ENCODE results near the gene ZNF282. TPM values are rescaled to one million over a fixed set of nuclear protein-coding genes. Genes with fewer than 3 reads are reported as not detected.
A peak's percentile ranks its signal among the peaks of the same experiment; 100 is the strongest.

The ZNF282 gene
- total and polyA plus RNA-seq, 2 donors from 2014 or later = 9.3 to 24.5 TPM

GRCh38 chr7:149191851-149192250 is 3.5 kb upstream of the ZNF282 start:
- H3K9me3 ChIP-seq (ENCODE audit: control insufficient read depth in 2 of 3, insufficient read depth in 1 of 3, low read length in 3 of 3) = no peaks in the 10 kb centered on the region
- intact Hi-C loops (cut with DNase I) = no loop called here
- H3K9ac ChIP-seq (ENCODE audit: low read length in 3 of 3) = no peak overlapping the region
- DNase-seq = no peak
- H3K4me1 ChIP-seq (ENCODE audit: control insufficient read depth in 2 of 3, insufficient read depth in 2 of 3, low read depth in 1 of 3, low read length in 3 of 3) = peaks cover 0 to 9% (median 5%) of the 10 kb centered on the region in 3 donors
- no peak for TF ChIP-seq CTCF (IDR thresholded peaks at IDR 0.05; ENCODE audit: borderline replicate concordance, extremely low read depth, insufficient read depth)
- no peak overlapping the region for H3K4me3 ChIP-seq (ENCODE audit: low read length in 3 of 3)
- no peaks in the 10 kb centered on the region for H3K36me3 ChIP-seq (ENCODE audit: control insufficient read depth in 2 of 3, insufficient read depth in 3 of 3, low read length in 3 of 3)
- no peak for FAIRE-seq
- H3K27me3 ChIP-seq (ENCODE audit: control insufficient read depth, insufficient read depth, low read length) = no peaks in the 10 kb centered on the region
- no peak overlapping the region for H3K27ac ChIP-seq (ENCODE audit: low read depth in 2 of 2, low read length in 2 of 2)

- intact Hi-C loops (cut with DNase I) = no loop called here
- FAIRE-seq (no peak), DNase-seq (no peak)
- TF ChIP-seq CTCF (IDR thresholded peaks at IDR 0.05; ENCODE audit: borderline replicate concordance, extremely low read depth, insufficient read depth) = no peak
- Histone ChIP-seq H3K36me3 (ENCODE audit: control insufficient read depth in 2 of 3, insufficient read depth in 3 of 3, low read length in 3 of 3) (peaks cover 5 to 11% (median 8%) of the 10 kb centered on the region in 3 donors), H3K4me1 (ENCODE audit: control insufficient read depth in 2 of 3, insufficient read depth in 2 of 3, low read depth in 1 of 3, low read length in 3 of 3) (peaks cover 0 to 11% (median 5%) of the 10 kb centered on the region in 3 donors), H3K9ac (ENCODE audit: low read length in 3 of 3) (peak overlapping the region in 2 of 3 donors; percentile 44 to 71), H3K27me3 (ENCODE audit: control insufficient read depth, insufficient read depth, low read length) (no peaks in the 10 kb centered on the region), H3K9me3 (ENCODE audit: control insufficient read depth in 2 of 3, insufficient read depth in 1 of 3, low read length in 3 of 3) (no peaks in the 10 kb centered on the region), H3K27ac (ENCODE audit: low read depth in 2 of 2, low read length in 2 of 2) (peak overlapping the region in 1 of 2 donors; percentile 87), H3K4me3 (ENCODE audit: low read length in 3 of 3) (peak overlapping the region; percentile 31 to 79 (median 61))
Measured at GRCh38 chr7:149194799-149195179, 557 bp upstream of the ZNF282 start.

DNA sequence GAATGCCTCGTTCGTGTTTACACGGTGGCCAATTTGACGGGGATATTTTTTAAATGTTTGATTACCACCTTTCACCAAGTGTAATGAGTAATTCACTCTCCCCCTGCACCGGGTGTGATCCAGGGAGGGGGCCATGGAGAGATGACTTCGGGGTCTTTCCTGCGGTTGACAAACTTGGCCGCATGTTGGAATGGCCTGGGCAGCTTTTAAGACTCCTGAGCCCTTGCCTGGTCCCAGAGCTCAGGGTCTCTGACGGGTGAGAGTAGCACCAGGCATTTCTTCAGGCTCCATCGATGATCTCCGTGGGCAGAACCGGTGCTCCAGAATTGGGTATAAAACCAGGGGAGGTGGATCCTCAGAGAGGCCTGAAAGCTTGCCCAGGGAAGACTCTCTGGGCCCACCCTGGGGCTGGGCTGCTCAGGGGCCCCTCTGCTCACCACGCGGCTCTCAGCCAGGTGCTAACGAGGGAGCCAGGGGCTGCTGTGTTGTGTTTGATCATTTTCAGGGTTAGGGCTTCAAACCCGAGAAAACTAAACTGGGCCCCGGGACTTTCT is 882 bp downstream of the ZNF282 start:
- TF ChIP-seq CTCF (IDR thresholded peaks at IDR 0.05; ENCODE audit: borderline replicate concordance, extremely low read depth, insufficient read depth) = no peak
- Histone ChIP-seq H3K9me3 (ENCODE audit: control insufficient read depth in 2 of 3, insufficient read depth in 1 of 3, low read length in 3 of 3) (no peaks in the 10 kb centered on the region), H3K9ac (ENCODE audit: low read length in 3 of 3) (peak overlapping the region; percentile 57 to 93 (median 87)), H3K27ac (ENCODE audit: low read depth in 2 of 2, low read length in 2 of 2) (peak overlapping the region in 1 of 2 donors; percentile 9), H3K27me3 (ENCODE audit: control insufficient read depth, insufficient read depth, low read length) (no peaks in the 10 kb centered on the region), H3K4me1 (ENCODE audit: control insufficient read depth in 2 of 3, insufficient read depth in 2 of 3, low read depth in 1 of 3, low read length in 3 of 3) (peaks cover 0 to 11% (median 5%) of the 10 kb centered on the region in 3 donors), H3K36me3 (ENCODE audit: control insufficient read depth in 2 of 3, insufficient read depth in 3 of 3, low read length in 3 of 3) (peaks cover 11 to 24% (median 18%) of the 10 kb centered on the region in 3 donors), H3K4me3 (ENCODE audit: low read length in 3 of 3) (peak overlapping the region; percentile 75 to 92 (median 78))
- DNase-seq (peak in 3 of 5 donors; percentile 18 to 39 (median 25)), FAIRE-seq (no peak)
- intact Hi-C loops (cut with DNase I) = no loop called here
